CD4-positive, alpha-beta T cell treated with Interleukin-21 for 1 hour (primary cell): ENCODE data around the gene TOB1.
"Not testable (repeated sequence)": the region's sequence is repeated elsewhere in the genome, so short reads cannot be mapped to it uniquely, and the experiment has no call there.

Source experiments
- DNase-seq: peaks from one replicate; pipeline ENCODE4 v3.0.0-alpha.2; 2020

Gene TOB1

DNA sequence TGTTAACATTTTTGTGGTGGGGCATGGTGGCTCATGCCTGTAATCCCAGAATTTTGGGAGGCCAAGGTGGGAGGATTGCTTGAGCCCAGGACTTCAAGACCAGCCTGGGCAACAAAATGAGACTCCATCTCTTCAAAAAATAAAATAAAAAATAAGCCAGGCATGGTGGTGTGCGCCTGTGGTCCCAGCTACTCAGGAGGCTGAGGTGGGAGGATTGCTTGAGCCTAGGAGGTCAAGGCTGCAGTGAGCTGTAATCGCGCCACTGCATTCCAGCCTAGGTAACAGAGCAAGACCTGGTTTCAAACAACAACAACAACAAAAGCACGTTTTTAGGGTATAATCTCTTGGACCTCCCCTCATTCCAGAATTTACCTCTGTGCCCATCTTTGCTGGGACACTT, 28.4 kb upstream of the TOB1 start:
- DNase-seq = not testable (repeated sequence)

DNA sequence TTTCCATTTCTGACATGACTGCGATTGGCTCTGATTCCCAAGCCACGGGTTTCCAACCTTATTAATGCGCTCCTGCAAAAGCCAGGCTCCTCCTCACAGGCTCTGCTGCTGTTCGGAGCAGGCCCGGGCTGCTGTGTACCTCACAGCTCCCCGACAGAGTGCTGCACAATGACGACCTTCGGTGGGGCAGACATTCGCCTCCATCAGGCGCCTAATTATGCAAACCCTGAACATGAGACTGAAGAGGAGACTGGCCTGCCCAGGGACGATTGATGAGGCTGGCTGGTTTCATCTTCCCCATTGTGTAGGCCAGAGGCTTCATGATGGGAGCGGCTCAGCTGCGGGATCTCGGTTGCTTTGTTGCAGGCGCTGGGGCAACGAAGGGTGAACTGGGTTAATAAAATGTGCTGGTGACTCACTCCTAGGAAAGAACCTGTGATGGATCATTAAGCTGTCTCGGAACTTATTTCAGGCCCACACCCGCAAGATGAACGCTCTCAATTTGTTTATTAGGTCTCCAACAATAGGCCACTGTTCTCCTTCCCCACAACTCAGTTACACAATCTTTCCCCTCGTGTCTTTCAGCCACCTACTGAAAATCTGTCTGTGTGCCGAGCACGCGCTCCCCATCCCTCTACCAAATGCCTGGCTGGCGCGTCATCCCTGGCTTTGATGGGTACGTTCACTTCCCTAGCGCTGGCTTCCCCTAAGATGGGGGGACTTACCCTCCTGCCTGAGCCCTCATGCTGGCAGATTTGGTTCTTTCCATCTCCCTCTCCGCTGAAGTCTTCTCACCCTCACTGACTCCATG, 27.2 kb upstream of the TOB1 start:
- DNase-seq = no peak

GRCh38 chr17:50892101-50892776, 26.1 kb upstream of the TOB1 start:
- no peak for DNase-seq

- DNase-seq = no peak
Measured at GRCh38 chr17:50891577-50891989, 25.4 kb upstream of the TOB1 start.

- no peak for DNase-seq
Measured at GRCh38 chr17:50890675-50891516, 24.7 kb upstream of the TOB1 start.

- DNase-seq = no peak
Measured at GRCh38 chr17:50889528-50890118, 23.5 kb upstream of the TOB1 start.

- no peak for DNase-seq
Measured at GRCh38 chr17:50887705-50888245, 21.6 kb upstream of the TOB1 start.

GRCh38 chr17:50884439-50885311, 18.5 kb upstream of the TOB1 start:
- no peak for DNase-seq

GRCh38 chr17:50883850-50884438, 17.8 kb upstream of the TOB1 start:
- DNase-seq = no peak

DNA sequence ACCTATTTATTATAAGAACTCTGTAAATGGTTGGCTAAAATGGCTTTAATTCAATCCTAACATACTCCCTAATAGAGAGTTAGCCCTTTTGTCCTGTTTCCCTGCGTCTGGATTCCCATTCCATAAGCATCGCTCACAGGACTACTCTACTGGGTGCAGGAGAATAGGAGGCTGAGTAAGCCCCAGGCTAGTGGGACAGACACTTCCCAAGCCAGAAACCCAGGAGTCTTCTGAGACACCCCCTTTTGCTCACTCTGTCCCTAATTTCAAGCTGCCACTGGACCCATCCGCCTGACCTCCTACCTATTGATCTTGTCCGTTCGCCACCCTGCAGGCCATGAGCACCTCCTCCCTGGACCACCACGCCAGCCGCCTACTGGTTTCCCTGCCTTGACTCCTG, 16.7 kb upstream of the TOB1 start:
- no peak for DNase-seq

- DNase-seq = no peak
Measured at GRCh38 chr17:50881182-50881581, 15.0 kb upstream of the TOB1 start.

- no peak for DNase-seq
Measured at GRCh38 chr17:50879086-50879485, 12.9 kb upstream of the TOB1 start.

- no peak for DNase-seq
Measured at GRCh38 chr17:50877838-50878237, 11.7 kb upstream of the TOB1 start.

- DNase-seq = not testable (repeated sequence)
Measured at GRCh38 chr17:50877042-50877441, 10.9 kb upstream of the TOB1 start.

DNA sequence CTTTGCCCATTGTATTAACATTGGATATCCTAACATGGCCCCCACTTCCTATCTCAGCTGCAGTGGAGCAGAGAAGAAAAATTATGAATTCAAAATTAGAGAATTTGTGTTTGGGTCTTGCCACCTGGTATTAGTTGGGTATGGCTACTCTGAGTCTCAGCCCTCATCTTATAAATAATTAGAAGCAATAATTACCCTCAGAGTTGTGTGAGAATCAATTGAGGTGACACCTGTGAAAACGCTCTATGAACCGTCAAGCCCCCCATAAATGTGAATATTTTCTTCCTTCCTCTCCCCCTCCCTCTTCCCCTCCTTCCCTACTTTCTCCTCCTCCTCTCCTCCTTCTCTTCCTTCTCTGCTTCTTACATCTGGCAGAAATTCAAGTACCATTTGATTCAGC, 8.9 kb upstream of the TOB1 start:
- DNase-seq = no peak

GRCh38 chr17:50872710-50873424, 6.7 kb upstream of the TOB1 start:
- DNase-seq = peak; percentile 59

DNA sequence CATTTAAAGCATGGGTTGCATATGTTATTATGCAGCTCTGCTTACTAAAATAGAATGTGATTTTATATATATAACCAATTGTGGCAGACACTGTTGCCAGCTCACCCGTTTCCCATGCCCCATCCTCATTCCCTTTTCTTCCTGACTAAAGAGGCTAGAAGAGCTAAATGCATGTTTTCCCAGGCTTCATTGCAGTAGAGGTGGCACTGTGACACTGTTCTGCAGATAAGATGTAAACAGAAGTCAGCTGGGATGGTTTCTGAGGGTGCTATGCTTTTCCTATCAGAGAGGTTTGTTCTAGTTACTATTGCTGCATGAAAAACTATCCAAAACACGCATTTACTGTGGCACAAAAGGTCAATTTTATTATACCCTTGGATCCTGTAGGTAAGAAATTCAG, 5.7 kb upstream of the TOB1 start:
- no peak for DNase-seq

GRCh38 chr17:50871364-50871763, 5.2 kb upstream of the TOB1 start:
- peak; percentile 76 for DNase-seq

DNA sequence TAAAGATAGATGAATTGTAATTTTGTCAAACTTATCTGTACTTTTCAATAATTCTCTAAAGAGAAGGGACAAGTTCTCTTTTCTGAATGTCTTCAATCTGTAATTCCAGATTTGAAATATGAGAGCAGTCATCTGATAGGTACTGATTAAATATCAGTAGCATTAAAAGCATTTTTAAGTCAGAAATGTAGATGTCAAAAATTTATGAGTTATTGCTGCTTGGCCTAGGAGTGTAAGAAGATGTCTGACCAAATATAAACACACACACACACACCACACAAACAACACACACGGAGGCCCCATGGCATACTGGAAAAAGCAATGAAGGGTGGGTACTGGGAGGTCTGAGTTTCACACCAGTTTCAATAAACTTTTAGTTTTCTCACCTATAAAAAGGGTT, 2.4 kb upstream of the TOB1 start:
- no peak for DNase-seq

DNA sequence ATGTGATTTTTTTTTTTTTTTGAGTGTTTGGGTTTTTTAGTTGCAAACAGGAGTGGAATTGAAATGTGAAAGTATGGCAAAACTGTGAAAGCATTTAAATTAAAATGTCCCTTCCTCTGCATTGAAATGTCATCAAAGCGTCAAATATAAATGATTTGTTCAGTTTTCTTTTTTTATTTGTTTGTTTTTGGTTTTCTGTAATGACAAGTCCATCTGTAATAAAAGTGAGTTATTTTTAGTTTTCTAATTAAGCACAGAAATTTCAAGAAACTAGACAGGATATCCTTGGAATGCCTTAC, 1.9 kb upstream of the TOB1 start:
- no peak for DNase-seq
